Nephron (organoid): ENCODE results near the gene EMID1.

Source experiments
- H3K27ac Mint-ChIP-seq, 3 experiments: 2 replicates each; pipeline ENCODE4 v1.8.0; 2020; ENCODE audit warnings: mixed read lengths in 3 of 3, mild to moderate bottlenecking in 2 of 3, moderate library complexity in 1 of 3
- H3K27me3 Mint-ChIP-seq: 2 replicates; pipeline ENCODE4 v1.8.0; 2021; ENCODE audit warnings: low read depth, mild to moderate bottlenecking, moderate library complexity, mixed read lengths
- H3K36me3 Mint-ChIP-seq: 2 replicates; pipeline ENCODE4 v1.8.0; 2020; ENCODE audit warnings: low read depth, mixed read lengths
- H3K4me1 Mint-ChIP-seq: 2 replicates; pipeline ENCODE4 v1.8.0; 2020; ENCODE audit warnings: mixed read lengths
- H3K4me3 Mint-ChIP-seq, 3 experiments: 2 replicates each; pipeline ENCODE4 v1.8.0; 2020; ENCODE audit warnings: mild to moderate bottlenecking in 3 of 3, mixed read lengths in 3 of 3, moderate library complexity in 2 of 3
- H3K9me3 Mint-ChIP-seq: 2 replicates; pipeline ENCODE4 v1.8.0; 2020; ENCODE audit warnings: mixed read lengths
- TF ChIP-seq, protein P1 (sequence below), 3 experiments: fragments of 200-600 bp; sonication (generic); IDR thresholded peaks; one replicate each; pipeline ENCODE4 v1.5.0; 2021; ENCODE audit warnings: antibody characterized with exemption in 3 of 3; ENCODE audit not compliant: unreplicated experiment in 3 of 3

Gene EMID1

DNA sequence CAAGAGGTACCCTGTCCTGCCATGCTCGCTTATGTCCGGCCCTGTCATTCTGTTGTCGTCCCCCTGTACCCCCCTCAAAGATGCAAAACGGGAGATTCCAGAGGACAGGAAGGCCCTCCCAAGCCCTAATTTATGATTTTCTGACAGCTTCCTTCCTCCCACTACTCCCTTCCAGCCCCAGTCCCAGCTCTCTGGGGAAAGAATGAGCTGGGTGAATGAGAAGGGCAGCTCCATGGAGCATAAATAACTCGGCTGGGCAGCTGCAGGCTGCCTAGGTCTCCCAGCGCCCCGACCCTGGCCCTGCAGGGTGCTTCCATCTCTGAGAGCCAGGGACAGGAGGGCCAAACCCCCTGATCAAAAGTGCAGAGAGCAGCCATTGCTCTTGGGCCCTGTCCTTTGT lies 3.9 kb upstream of the EMID1 start:
- peak overlapping the region; percentile 47 to 93 (median 76) for H3K27ac Mint-ChIP-seq
- H3K4me1 Mint-ChIP-seq: peaks cover 29% of the 10 kb centered on the region
- TF ChIP-seq, protein P1, sequence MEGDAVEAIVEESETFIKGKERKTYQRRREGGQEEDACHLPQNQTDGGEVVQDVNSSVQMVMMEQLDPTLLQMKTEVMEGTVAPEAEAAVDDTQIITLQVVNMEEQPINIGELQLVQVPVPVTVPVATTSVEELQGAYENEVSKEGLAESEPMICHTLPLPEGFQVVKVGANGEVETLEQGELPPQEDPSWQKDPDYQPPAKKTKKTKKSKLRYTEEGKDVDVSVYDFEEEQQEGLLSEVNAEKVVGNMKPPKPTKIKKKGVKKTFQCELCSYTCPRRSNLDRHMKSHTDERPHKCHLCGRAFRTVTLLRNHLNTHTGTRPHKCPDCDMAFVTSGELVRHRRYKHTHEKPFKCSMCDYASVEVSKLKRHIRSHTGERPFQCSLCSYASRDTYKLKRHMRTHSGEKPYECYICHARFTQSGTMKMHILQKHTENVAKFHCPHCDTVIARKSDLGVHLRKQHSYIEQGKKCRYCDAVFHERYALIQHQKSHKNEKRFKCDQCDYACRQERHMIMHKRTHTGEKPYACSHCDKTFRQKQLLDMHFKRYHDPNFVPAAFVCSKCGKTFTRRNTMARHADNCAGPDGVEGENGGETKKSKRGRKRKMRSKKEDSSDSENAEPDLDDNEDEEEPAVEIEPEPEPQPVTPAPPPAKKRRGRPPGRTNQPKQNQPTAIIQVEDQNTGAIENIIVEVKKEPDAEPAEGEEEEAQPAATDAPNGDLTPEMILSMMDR (IDR thresholded peaks at IDR 0.05; ENCODE audit: unreplicated experiment in 3 of 3): no peak
- H3K9me3 Mint-ChIP-seq: no peaks in the 10 kb centered on the region
- H3K36me3 Mint-ChIP-seq: no peaks in the 10 kb centered on the region
- H3K27me3 Mint-ChIP-seq: peaks cover 4% of the 10 kb centered on the region
- H3K4me3 Mint-ChIP-seq: peak overlapping the region in 2 of 3 experiments; percentile 53 to 74

DNA sequence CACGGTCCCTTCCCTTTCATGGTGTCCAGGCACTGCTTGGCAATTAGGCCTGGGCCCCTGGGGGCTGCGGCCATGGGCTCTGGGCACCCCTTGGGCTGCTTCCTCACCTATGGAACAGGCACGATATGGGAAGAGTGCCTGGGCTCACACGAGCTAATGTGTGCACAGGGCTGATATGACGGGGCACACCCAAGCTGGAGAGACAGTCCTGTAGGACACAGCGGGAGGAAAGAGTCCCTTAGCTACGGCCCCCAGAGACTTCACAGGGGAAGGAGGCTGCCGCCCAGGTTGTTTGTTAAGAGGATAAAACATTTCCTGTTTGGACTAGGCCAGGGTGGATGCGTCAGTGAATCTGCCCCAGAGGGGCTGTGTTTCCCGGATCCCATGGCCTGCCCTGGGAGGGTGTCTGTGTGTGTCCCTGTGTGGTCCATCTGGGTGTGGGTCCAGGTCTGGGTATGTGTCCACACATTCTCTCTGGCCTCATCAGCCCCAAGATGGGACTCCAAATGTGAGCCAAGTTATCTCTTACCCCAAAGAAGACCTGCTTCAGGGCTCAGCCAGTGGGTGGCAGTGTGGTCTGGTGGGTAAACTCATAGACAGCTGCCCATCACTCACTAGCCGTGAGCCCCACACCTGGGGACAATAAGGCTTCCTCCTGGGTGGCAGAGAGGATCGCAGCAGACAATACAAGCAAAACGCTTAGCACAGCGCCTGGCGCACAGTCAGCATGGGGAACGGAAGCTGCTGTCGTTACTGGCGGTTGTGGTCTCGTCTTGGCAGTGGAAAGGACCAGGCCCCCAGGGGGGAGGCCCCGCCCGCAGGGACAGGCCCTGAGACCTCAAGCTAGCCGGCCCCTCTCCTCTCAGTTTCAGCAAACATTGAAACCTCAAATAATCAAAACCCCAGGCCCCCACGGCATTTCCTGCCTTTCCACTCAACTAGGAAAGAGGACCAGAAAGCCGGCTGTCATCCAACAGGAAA lies 3.2 kb upstream of the EMID1 start:
- peaks cover 8% of the 10 kb centered on the region for H3K27me3 Mint-ChIP-seq
- H3K4me1 Mint-ChIP-seq: peaks cover 29% of the 10 kb centered on the region
- H3K36me3 Mint-ChIP-seq: no peaks in the 10 kb centered on the region
- TF ChIP-seq, protein P1 (IDR thresholded peaks at IDR 0.05; ENCODE audit: unreplicated experiment in 3 of 3): peak in 1 of 3 experiments; percentile 26
- peak overlapping the region; percentile 47 to 93 (median 76) for H3K27ac Mint-ChIP-seq
- H3K9me3 Mint-ChIP-seq: no peaks in the 10 kb centered on the region
- peak overlapping the region; percentile 67 to 74 (median 69) for H3K4me3 Mint-ChIP-seq

DNA sequence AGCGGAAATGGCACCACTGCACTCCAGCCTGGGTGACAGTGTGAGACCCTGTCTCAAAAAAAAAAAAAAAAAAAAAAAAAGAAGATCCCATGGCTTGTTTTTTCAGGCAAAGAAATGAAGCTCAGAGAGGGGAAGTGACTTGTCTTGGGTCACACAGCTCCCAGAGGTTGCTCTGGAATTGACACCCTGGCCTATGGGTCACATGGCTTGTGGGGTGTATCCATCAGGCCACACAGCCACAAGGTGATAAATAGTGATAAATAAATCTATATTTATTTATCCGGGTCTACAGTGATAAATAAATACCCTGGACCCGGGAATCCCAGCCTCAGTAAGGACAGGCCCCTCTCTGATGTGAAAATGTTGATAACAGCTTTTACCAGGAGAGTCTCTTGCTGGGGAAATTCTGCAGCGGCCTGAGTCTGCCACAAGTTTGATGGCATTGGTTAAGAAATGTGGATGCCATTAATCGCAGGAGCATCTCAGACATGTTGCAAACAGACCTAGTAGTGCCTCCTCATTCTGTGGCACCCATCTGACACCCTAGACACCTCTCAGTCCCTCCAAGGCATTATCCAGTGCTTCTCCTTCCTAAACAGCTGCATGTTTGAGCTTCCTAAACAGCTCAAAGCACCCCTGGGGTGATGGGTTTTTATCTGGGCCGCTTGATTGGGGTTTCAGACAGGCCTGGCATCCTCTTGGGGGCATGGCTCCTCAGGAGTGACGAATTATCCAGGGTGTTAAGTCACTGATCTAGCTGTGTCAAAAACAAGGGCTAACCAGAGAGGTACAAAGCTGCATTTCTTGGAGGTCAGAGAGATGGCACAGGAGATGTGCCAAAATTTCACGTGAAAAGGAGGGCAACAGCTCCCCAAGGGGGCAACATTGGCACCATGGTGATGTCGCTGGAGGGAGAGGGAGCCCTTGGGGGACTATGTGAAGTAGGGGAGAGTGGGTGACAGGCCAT lies 1.9 kb upstream of the EMID1 start:
- peaks cover 4% of the 10 kb centered on the region for H3K27me3 Mint-ChIP-seq
- H3K27ac Mint-ChIP-seq: peak overlapping the region; percentile 61 to 93 (median 70)
- TF ChIP-seq, protein P1 (IDR thresholded peaks at IDR 0.05; ENCODE audit: unreplicated experiment in 3 of 3): no peak
- H3K4me1 Mint-ChIP-seq: peaks cover 29% of the 10 kb centered on the region
- H3K4me3 Mint-ChIP-seq: peak overlapping the region; percentile 68 to 79 (median 75)
- H3K36me3 Mint-ChIP-seq: no peaks in the 10 kb centered on the region
- no peaks in the 10 kb centered on the region for H3K9me3 Mint-ChIP-seq

GRCh38 chr22:29204455-29205183 lies 1.1 kb upstream of the EMID1 start:
- Mint-ChIP-seq H3K4me3 (peak overlapping the region; percentile 68 to 79 (median 75)), H3K27me3 (peaks cover 6% of the 10 kb centered on the region), H3K4me1 (peaks cover 29% of the 10 kb centered on the region), H3K36me3 (no peaks in the 10 kb centered on the region), H3K9me3 (no peaks in the 10 kb centered on the region), H3K27ac (peak overlapping the region; percentile 60 to 70 (median 61))
- TF ChIP-seq, protein P1 (IDR thresholded peaks at IDR 0.05; ENCODE audit: unreplicated experiment in 3 of 3): no peak

DNA sequence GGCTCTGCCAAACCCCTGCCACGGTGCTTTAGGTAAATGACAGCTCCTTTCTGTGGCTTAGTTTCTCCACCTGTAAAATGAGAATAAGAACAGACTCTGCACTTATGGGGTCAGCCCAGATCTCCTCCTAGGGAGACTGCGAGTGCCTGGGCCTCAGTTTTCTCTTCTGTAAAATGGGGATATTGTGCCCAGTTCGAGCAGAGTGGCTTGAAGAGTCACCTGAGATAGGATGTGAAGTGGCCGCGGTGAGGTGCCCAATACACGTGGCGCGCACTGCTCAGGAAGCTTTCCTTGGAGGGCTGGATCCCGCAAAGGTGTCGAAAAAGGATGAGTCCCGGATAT lies 473 bp upstream of the EMID1 start:
- TF ChIP-seq, protein P1 (IDR thresholded peaks at IDR 0.05; ENCODE audit: unreplicated experiment in 3 of 3): no peak
- peak overlapping the region in 2 of 3 experiments; percentile 29 to 60 for H3K27ac Mint-ChIP-seq
- peak overlapping the region; percentile 68 to 79 (median 75) for H3K4me3 Mint-ChIP-seq
- peaks cover 29% of the 10 kb centered on the region for H3K4me1 Mint-ChIP-seq
- H3K9me3 Mint-ChIP-seq: no peaks in the 10 kb centered on the region
- H3K27me3 Mint-ChIP-seq: peaks cover 9% of the 10 kb centered on the region
- H3K36me3 Mint-ChIP-seq: no peaks in the 10 kb centered on the region
